Middle frontal gyrus (tissue), 1 donor: ENCODE data around the gene IMP3.
"Not testable (repeated sequence)": the region's sequence is repeated elsewhere in the genome, so short reads cannot be mapped to it uniquely, and the experiment has no call there.

Source experiments
- DNase-seq: peaks from one replicate; pipeline ENCODE4 v3.0.0-alpha.2; 2015; ENCODE audit warnings: low spot score; ENCODE audit errors: extremely low spot score

IMP3 gene

GRCh38 chr15:75650908-75651809 lies 11.1 kb upstream of the IMP3 start:
- no peak for DNase-seq

GRCh38 chr15:75649848-75650247 lies 9.8 kb upstream of the IMP3 start:
- no peak for DNase-seq

GRCh38 chr15:75649045-75649761 lies 9.2 kb upstream of the IMP3 start:
- no peak for DNase-seq

- DNase-seq, result no peak
Observed at GRCh38 chr15:75648156-75649000, 8.4 kb upstream of the IMP3 start.

- DNase-seq, result no peak
Observed at GRCh38 chr15:75647370-75648155, 7.5 kb upstream of the IMP3 start, which contains the start of gene SNX33. Gene SNX33, plus strand, starts transcription at chr15:75647912. Its CDS starts 1,191 bp downstream, at chr15:75649103.

- DNase-seq, result no peak
Observed at GRCh38 chr15:75646944-75647364, 6.9 kb upstream of the IMP3 start.

GRCh38 chr15:75646112-75646943 lies 6.3 kb upstream of the IMP3 start:
- no peak for DNase-seq

- no peak for DNase-seq
Observed at GRCh38 chr15:75644376-75644775, 4.4 kb upstream of the IMP3 start.

GRCh38 chr15:75641603-75642002 lies 1.6 kb upstream of the IMP3 start:
- DNase-seq, result no peak

- no peak for DNase-seq
Observed at GRCh38 chr15:75641179-75641503, 1.1 kb upstream of the IMP3 start.

- DNase-seq, result no peak
Observed at GRCh38 chr15:75640483-75641178, 607 bp upstream of the IMP3 start.

GRCh38 chr15:75639191-75639708 lies 774 bp downstream of the IMP3 start:
- DNase-seq, result no peak

- no peak for DNase-seq
Observed at GRCh38 chr15:75637245-75638009, 2.6 kb downstream of the IMP3 start.

GRCh38 chr15:75636026-75636425 lies 4.0 kb downstream of the IMP3 start:
- DNase-seq, result no peak

GRCh38 chr15:75633922-75634321 lies 6.1 kb downstream of the IMP3 start:
- DNase-seq, result not testable (repeated sequence)

- DNase-seq, result no peak
Observed at GRCh38 chr15:75631935-75632334, 8.1 kb downstream of the IMP3 start.

- DNase-seq, result peak; percentile 67
Observed at GRCh38 chr15:75625542-75626347, 14.3 kb downstream of the IMP3 start, which contains the start of gene SNUPN. Gene SNUPN, minus strand, starts transcription at chr15:75625725. Its CDS starts 4,674 bp downstream, at chr15:75621051.
